ENCODE measurements around the gene SMIM44. TPM values are rescaled to one million over a fixed set of nuclear protein-coding genes. Genes with fewer than 3 reads are reported as not detected.

SMIM44 gene
- total and polyA plus RNA-seq, 9 of the 15 experiments (the other 6 are each of a cell fraction or from before 2014, with no cell fraction given) = not detected

GRCh38 chr19:3434630-3435553 lies 48.3 kb downstream of the SMIM44 start (continued):
- no peak for TF ChIP-seq THAP7 (CRISPR knock-in tag; IDR thresholded peaks at IDR 0.05)
- no peak for TF ChIP-seq POLR3A (IDR thresholded peaks at IDR 0.05; ENCODE audit: borderline replicate concordance, extremely low read depth, insufficient read depth, insufficient read length)
- peak; percentile 68; the same call in 1 of the 2 replicates for TF ChIP-seq TAF7 (tag; IDR thresholded peaks at IDR 0.05)
- no peak for TF ChIP-seq HOXB6 (CRISPR knock-in tag; IDR thresholded peaks at IDR 0.05; ENCODE audit: borderline replicate concordance)
- TF ChIP-seq NFIC (IDR thresholded peaks at IDR 0.05) = 0 out of 2 replicates have a peak, but pooled peaks have one; percentile 25
- 0 out of 2 replicates have a peak, but pooled peaks have one; percentile 59 for TF ChIP-seq HDAC6 (IDR thresholded peaks at IDR 0.05; ENCODE audit: low read depth, low read length)
- no peak for TF ChIP-seq HMG20A (CRISPR knock-in tag; conservative IDR thresholded peaks at IDR 0.05)
- TF ChIP-seq GTF2A2 (tag; IDR thresholded peaks at IDR 0.05) = no peak
- TF ChIP-seq ZNF384 (IDR thresholded peaks at IDR 0.05; ENCODE audit: low read depth, low read length) = no peak; the same call in 1 of the 2 replicates
- peak; percentile 81 for TF ChIP-seq ZBTB7A (IDR thresholded peaks at IDR 0.05; ENCODE audit: borderline replicate concordance, control insufficient read depth, low read depth, low read length)
- TF ChIP-seq ZKSCAN1 (IDR thresholded peaks at IDR 0.05; ENCODE audit: low read depth, low read length) = 0 out of 2 replicates have a peak, but pooled peaks have one; percentile 60
- 0 out of 4 replicates have a peak, but pooled peaks of 1 of the 2 experiments have one; percentile 29 for TF ChIP-seq UBTF (IDR thresholded peaks at IDR 0.05; ENCODE audit: borderline replicate concordance in 1 of 2, low read depth in 2 of 2, low read length in 2 of 2)
- TF ChIP-seq ZNF146 (CRISPR knock-in tag; IDR thresholded peaks at IDR 0.05; ENCODE audit: unreplicated experiment) = no peak
- peak in 1 of 2 experiments; percentile 88; a peak in 3 of 4 replicates for TF ChIP-seq RCOR1 (IDR thresholded peaks at IDR 0.05; ENCODE audit: borderline replicate concordance in 1 of 2, low read depth in 2 of 2, low read length in 2 of 2)
- TF ChIP-seq POLR2B (IDR thresholded peaks at IDR 0.05; ENCODE audit: low read depth, partially characterized antibody) = peak; percentile 68
- no peak for TF ChIP-seq NFRKB (IDR thresholded peaks at IDR 0.05; ENCODE audit: low read depth)
- TF ChIP-seq ZBTB12 (CRISPR knock-in tag; IDR thresholded peaks at IDR 0.05) = no peak
- peak; percentile 83 for TF ChIP-seq SP1 (CRISPR knock-in tag; IDR thresholded peaks at IDR 0.05)
- peak; percentile 80 for TF ChIP-seq RBM39 (optimal IDR thresholded peaks at IDR 0.05; ENCODE audit: low read depth, low read length)
- TF ChIP-seq PHB (CRISPR knock-in tag; IDR thresholded peaks at IDR 0.05) = 0 out of 2 replicates have a peak, but pooled peaks have one; percentile 63
- no peak for TF ChIP-seq TAF15 (IDR thresholded peaks at IDR 0.05; ENCODE audit: low read depth, low read length)
- peak; percentile 55 for TF ChIP-seq KDM5B (IDR thresholded peaks at IDR 0.05; ENCODE audit: insufficient replicate concordance, low read depth, low read length)
- TF ChIP-seq KLF1 (tag; IDR thresholded peaks at IDR 0.05) = peak; percentile 94

All from K562 (cell line).